HEK293T (cell line): ENCODE measurements around the gene S100A8.

Experiments
- CTCF ChIA-PET: fragments of 350-600 bp; formaldehyde crosslinking; extraction: SDS; loops from one replicate; lab custom pipeline; 2021; ENCODE audit warnings: antibody characterized with exemption, inconsistent platforms; lab: Yijun Ruan, JAX
- POLR2A ChIA-PET: fragments of 350-600 bp; formaldehyde crosslinking; extraction: SDS; loops from one replicate; lab custom pipeline; 2020; ENCODE audit warnings: antibody characterized with exemption, inconsistent platforms; lab: Yijun Ruan, JAX
- DNase-seq: peaks from one replicate; pipeline ENCODE4 v3.0.0; 2012; ENCODE audit warnings: mixed read lengths; ENCODE audit errors: extremely low spot score
- ARNT ChIP-seq: fragments of 450-650 bp; IDR thresholded peaks from 2 replicates; pipeline ENCODE4 v1.6.1; 2017; ENCODE audit warnings: mild to moderate bottlenecking
- BHLHE40 ChIP-seq: fragments of 450-650 bp; IDR thresholded peaks from 2 replicates; pipeline ENCODE4 v1.6.1; 2016; ENCODE audit warnings: mild to moderate bottlenecking, moderate library complexity, borderline replicate concordance
- CTBP1 ChIP-seq: fragments of 450-650 bp; IDR thresholded peaks from 2 replicates; pipeline ENCODE4 v1.6.1; 2016; ENCODE audit warnings: borderline replicate concordance
- ELF4 ChIP-seq: fragments of 450-650 bp; IDR thresholded peaks from 2 replicates; pipeline ENCODE4 v1.6.1; 2017; ENCODE audit warnings: antibody characterized with exemption
- FOXA1 ChIP-seq: fragments of 450-650 bp; IDR thresholded peaks from 2 replicates; pipeline ENCODE4 v1.6.1; 2016; ENCODE audit warnings: mild to moderate bottlenecking
- FOXK2 ChIP-seq: fragments of 450-650 bp; IDR thresholded peaks from 2 replicates; pipeline ENCODE4 v1.6.1; 2016; ENCODE audit warnings: mild to moderate bottlenecking
- FOXM1 ChIP-seq: fragments of 450-650 bp; IDR thresholded peaks from 2 replicates; pipeline ENCODE4 v1.6.1; 2017; ENCODE audit warnings: mild to moderate bottlenecking, borderline replicate concordance
- HDGF ChIP-seq: fragments of 450-650 bp; IDR thresholded peaks from 2 replicates; pipeline ENCODE4 v1.6.1; 2017; ENCODE audit warnings: antibody characterized with exemption, borderline replicate concordance
- L3MBTL2 ChIP-seq: fragments of 450-650 bp; conservative IDR thresholded peaks from 2 replicates; pipeline ENCODE4 v1.6.1; 2016; ENCODE audit warnings: mild to moderate bottlenecking
- LEF1 ChIP-seq: fragments of 450-650 bp; IDR thresholded peaks from 2 replicates; pipeline ENCODE4 v1.6.1; 2017; ENCODE audit warnings: mild to moderate bottlenecking, borderline replicate concordance
- NFRKB ChIP-seq: fragments of 450-650 bp; IDR thresholded peaks from 2 replicates; pipeline ENCODE4 v1.6.1; 2016; ENCODE audit warnings: mild to moderate bottlenecking, moderate library complexity
- SP1 ChIP-seq: fragments of 450-650 bp; IDR thresholded peaks from 2 replicates; pipeline ENCODE4 v1.6.1; 2017
- SUZ12 ChIP-seq: fragments of 450-650 bp; IDR thresholded peaks from 2 replicates; pipeline ENCODE4 v1.6.1; 2016; ENCODE audit warnings: mild to moderate bottlenecking
- TARDBP ChIP-seq: fragments of 450-650 bp; IDR thresholded peaks from 2 replicates; pipeline ENCODE4 v1.6.1; 2016
- ZNF384 ChIP-seq: fragments of 450-650 bp; IDR thresholded peaks from 2 replicates; pipeline ENCODE4 v1.6.1; 2016
- TF ChIP-seq, protein P1 (sequence below): fragments of 450-650 bp; IDR thresholded peaks from 2 replicates; pipeline ENCODE4 v1.6.1; 2016

Gene S100A8

DNA sequence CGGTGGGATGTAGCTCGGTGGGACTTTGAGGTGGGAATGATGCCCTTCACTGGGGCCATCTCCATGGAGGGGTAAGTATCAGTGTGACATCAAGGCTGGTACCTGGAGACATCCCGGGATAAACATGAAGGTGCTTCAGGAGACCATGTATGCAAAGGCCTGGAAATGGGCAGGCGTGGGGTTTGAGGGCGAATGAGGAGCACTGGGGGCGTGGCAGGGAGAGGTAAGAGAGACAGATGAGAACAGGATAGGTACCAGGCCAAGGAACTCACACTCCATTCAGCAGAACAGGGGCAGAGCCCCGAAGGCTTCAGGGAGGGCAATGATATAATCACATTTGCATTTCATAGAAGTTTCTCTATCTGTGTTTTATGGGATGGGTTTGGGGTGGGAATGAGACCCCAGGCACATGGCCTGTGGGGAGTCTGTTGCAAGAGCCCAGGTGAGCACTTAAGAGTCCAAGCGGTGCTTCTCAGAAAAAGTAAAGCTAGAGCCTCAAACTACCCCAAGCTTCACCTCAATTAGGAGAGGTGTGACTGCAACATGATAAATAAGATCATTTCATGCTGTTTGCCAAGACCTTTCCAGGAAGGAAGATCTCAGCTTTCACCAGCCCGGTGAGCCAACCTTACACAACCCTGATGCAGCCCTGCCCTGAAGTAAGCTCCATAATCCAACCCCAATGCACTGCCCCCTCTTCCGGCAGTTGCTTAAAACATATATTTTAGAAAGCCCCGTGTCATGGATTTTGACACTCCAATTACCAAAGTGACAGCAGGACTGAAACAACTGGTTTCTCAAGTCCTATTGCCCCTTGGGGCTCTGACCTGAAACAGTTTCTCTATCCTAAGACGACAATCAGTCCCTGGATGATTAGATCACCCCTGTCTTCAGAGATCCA is 25.9 kb downstream of the S100A8 start:
- ChIA-PET CTCF (interaction anchor here (1.6 kb wide), 1 partner anchor 10 kb away, joined by 4 read pairs; no protein-coding TSS in a partner anchor), POLR2A (no interaction called here)
- TF ChIP-seq FOXA1 (no peak), ZNF384 (no peak), FOXK2 (no peak)
- no peak for DNase-seq

DNA sequence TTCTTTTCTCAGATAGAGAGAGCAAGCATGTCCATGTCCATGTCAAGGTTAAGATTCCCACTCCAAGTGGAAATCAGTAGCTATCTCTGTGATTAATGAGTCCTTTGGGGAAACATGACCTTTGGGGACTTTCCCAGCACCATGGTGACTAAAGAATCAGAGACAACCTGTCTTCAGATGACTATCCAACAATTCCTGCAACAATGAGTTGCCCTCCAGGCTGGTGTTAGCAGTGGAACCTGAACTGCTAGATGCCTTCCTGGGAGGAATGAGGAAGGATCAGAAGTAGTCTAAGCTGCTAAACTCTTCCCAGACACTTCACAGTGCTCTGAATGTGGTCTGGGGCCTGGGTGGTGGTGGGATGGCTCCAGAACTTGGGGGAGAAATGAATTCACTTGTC is 26.7 kb downstream of the S100A8 start:
- no peak for DNase-seq
- TF ChIP-seq NFRKB (no peak), HDGF (no peak), FOXM1 (no peak)
- POLR2A ChIA-PET, result no interaction called here
- CTCF ChIA-PET, result interaction anchor here (1.6 kb wide), 1 partner anchor 9 kb away, joined by 4 read pairs; no protein-coding TSS in a partner anchor

DNA sequence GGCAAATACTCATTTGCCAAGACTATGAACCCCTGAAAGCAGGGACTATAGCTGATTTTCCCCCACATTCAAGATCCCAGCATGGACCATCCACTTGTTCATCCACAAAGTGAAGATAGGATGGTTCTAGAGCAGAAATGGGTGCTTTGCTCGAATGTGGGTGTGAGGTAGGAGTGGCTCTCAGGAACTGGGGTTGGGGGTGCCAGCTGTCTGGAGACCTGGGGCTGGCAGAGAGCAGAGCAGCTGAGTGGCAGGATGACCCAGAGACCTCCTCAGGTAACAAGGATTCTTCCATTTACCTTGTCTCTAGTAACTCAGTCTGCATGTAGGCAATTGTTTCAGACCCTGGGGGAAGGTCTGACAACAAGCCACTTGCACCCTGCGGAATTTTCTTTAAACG is 27.2 kb downstream of the S100A8 start:
- CTCF ChIA-PET, result no interaction called here
- POLR2A ChIA-PET, result no interaction called here
- no peak for DNase-seq
- TF ChIP-seq TARDBP (no peak), SP1 (no peak), LEF1 (no peak), CTBP1 (no peak), HDGF (no peak)
- TF ChIP-seq, protein P1, sequence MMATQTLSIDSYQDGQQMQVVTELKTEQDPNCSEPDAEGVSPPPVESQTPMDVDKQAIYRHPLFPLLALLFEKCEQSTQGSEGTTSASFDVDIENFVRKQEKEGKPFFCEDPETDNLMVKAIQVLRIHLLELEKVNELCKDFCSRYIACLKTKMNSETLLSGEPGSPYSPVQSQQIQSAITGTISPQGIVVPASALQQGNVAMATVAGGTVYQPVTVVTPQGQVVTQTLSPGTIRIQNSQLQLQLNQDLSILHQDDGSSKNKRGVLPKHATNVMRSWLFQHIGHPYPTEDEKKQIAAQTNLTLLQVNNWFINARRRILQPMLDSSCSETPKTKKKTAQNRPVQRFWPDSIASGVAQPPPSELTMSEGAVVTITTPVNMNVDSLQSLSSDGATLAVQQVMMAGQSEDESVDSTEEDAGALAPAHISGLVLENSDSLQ, result no peak

DNA sequence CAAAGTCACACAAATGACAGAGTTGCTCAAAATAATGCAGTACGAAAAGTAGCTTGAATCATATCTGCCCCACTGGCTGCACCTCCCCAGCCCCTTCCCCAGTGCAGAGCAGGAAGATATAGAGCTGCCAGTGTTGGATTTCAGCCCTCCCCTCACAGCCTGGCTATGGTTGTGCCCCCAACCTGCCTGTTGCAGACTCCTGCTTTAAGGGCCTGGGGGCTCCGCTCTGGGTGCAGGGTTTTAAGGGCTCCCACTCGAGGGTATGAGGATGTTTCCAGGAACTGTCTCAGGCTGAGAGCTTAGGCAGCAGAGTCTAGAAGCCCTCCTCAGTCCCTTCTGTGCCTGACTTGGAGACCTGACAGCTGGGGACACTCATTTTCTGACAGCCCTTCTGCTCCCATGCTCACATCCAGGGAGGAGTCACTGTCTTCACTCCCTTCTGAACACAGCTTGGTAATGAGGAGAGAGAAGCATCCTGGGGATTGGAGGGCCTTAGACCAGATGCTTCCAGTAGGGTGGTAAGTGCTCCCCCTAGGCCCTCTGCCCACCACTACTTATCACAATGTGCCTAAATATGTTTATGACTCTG is 28.6 kb downstream of the S100A8 start:
- CTCF ChIA-PET, result no interaction called here
- no peak for DNase-seq
- no peak for TF ChIP-seq L3MBTL2
- TF ChIP-seq SUZ12, result no peak
- no peak for TF ChIP-seq FOXA1
- TF ChIP-seq HDGF, result no peak
- TF ChIP-seq ARNT, result no peak
- TF ChIP-seq LEF1, result no peak
- no peak for TF ChIP-seq FOXM1
- no peak for TF ChIP-seq CTBP1
- TF ChIP-seq SP1, result no peak
- TF ChIP-seq FOXK2, result no peak
- no peak for TF ChIP-seq ZNF384
- no peak for TF ChIP-seq BHLHE40
- TF ChIP-seq TARDBP, result no peak
- POLR2A ChIA-PET, result no interaction called here

DNA sequence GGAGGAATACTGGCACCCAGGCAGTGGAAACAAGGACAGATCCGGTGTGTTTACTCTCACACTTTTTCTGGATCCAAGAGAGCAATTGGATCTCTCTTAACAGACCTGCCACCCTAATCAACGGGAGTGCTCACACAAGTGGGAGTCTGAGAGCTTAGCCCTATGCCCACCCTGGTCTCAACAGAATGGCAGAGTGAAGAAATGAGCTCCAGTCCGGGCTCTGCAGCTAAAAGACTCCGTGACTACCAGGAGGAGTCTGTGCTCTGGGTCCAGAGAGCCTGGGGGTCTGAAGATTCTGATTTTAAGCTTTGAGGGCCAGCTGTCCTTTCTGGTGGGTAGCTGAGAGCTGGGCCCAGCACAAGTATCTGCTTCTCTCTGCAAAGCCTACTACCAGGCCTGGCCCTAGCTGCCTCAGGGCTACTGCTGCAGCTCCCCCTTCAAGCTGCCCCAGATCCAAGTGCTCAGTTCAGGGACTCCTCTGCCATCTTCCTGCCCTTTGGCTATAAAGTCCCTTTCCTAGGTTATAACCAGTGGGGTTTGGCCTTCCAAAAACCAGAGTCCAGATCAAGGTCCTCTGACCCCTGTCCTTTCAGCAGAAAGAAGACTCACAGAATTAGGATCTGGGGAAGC is 29.3 kb downstream of the S100A8 start:
- no peak for DNase-seq
- POLR2A ChIA-PET, result no interaction called here
- no peak for TF ChIP-seq FOXA1
- no peak for TF ChIP-seq ELF4
- no peak for TF ChIP-seq ZNF384
- no peak for TF ChIP-seq BHLHE40
- TF ChIP-seq, protein P1, result no peak
- TF ChIP-seq CTBP1, result no peak
- TF ChIP-seq LEF1, result no peak
- CTCF ChIA-PET, result no interaction called here

DNA sequence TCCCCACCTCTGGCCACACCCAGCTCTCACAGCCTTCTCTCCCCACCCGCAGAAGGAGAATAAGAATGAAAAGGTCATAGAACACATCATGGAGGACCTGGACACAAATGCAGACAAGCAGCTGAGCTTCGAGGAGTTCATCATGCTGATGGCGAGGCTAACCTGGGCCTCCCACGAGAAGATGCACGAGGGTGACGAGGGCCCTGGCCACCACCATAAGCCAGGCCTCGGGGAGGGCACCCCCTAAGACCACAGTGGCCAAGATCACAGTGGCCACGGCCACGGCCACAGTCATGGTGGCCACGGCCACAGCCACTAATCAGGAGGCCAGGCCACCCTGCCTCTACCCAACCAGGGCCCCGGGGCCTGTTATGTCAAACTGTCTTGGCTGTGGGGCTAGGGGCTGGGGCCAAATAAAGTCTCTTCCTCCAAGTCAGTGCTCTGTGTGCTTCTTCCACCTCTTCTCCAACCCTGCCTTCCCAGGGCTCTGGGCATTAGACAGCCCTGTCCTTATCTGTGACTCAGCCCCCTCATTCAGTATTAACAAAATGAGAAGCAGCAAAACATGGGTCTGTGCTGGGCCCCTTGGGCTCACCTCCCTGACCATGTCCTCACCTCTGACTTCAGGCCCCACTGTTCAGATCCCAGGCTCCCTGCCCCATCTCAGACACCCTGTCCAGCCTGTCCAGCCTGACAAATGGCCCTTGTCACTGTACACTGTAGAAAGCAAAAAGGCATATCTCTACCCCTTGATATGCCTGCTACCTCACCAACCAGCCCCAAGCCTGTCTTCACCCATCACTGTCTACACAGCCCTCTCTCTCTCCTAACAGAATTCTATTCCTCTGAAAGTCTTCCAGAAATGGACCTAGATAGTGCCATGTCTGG is 30.0 kb downstream of the S100A8 start:
- POLR2A ChIA-PET, result no interaction called here
- no peak for DNase-seq
- CTCF ChIA-PET, result interaction anchor here (0.9 kb wide), 1 partner anchor 134 kb away, joined by 4 read pairs; no protein-coding TSS in a partner anchor

More for the DNA sequence above, 30.0 kb downstream of the S100A8 start:
- no peak for TF ChIP-seq SP1
- TF ChIP-seq SUZ12, result no peak
- no peak for TF ChIP-seq BHLHE40
- no peak for TF ChIP-seq FOXM1
- no peak for TF ChIP-seq LEF1
- no peak for TF ChIP-seq ARNT
- TF ChIP-seq L3MBTL2, result no peak
- TF ChIP-seq ZNF384, result no peak
- no peak for TF ChIP-seq FOXA1
